Fibroblast of skin of right biceps (primary cell): ENCODE measurements around the gene EIF3D.
"Not testable (repeated sequence)": the region's sequence is repeated elsewhere in the genome, so short reads cannot be mapped to it uniquely, and the experiment has no call there.

ENCODE experiments used
- DNase-seq: peaks from one replicate; pipeline ENCODE4 v3.0.0-alpha.2; 2013

Gene EIF3D

DNA sequence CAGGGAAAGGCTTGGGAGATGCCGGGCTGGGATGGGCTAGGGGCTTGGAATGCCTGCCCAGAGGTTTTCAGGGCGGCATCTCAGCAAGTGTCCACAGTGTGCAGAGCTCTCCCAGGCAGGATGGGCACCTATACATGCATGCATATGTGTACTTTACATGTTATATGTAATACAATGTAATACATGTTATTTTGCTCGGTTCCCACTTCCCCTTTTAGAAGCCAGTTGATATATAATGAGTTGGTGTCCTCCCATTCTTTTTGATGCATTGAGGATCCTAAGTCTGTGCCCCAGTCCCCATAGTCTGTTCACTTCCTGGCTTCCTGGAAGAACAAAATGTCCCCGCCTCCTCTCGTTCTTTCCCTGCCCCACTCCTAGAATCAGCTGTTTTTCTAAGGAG lies 20.1 kb upstream of the EIF3D start:
- no peak for DNase-seq

DNA sequence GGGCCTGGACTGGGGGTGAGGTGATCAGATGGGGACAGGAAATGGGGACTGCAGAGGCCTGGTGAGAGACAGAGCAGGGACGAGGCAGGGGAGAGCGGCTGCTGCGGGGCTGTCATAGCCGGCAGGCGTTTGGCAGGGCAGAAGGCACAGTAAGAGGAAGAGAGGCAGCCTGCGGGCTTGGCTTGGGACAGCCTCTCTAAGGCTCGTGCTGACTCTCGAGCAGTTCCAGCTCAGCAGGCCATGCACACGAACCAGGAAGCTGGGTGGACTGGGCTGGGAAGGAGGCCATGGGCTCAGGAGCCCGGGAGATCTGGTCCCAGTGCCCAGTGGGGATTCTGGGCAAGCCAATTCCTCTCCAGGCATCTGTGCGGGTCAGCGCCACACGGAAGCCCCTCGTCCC lies 19.6 kb upstream of the EIF3D start:
- no peak for DNase-seq

DNA sequence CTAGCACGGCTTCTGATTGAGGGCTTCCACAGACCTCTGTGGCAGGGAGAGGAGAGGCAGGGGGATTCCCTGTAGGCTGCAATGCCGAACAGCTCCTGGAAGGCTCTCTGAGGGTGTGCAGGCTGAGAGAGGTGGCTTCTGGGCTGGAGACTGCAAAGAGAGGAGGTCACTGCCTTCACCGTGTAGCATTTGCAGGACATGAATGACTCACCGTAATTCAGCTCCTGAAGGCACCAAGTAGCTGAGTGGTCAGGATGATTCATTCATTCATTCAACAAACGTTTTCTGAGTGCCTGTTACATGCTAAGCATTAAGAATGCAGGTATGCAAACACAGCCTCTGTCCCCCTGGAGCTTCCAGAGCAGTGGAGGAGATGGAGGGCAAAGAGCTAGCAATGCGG lies 18.0 kb upstream of the EIF3D start:
- peak; percentile 85 for DNase-seq

GRCh38 chr22:36546092-36546804 lies 17.3 kb upstream of the EIF3D start:
- DNase-seq: peak; percentile 65

DNA sequence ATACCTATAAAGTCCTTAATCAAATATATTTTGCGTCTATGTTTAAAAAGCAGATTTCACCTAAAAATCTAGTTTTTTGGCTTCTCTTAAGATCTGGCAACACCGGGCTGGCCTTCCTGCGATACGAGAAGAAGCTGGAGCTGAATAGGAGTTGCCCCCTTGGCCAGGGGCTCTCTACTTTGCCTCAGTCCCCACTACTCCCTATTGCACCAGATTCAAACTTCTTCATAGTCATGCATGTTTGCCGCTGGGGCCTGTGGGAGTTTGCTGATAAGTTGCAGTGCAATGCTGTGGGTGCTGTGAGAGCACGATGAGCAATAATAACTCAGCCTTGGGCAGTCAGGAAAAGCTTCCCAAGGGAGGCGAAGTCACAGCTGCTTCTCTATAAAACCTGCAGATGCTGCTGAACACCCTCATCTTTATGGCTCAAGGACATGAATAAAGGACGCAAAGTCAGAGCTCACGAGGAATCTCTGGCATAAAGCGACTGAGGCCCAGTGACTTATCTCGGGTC lies 15.2 kb upstream of the EIF3D start:
- peak; percentile 74 for DNase-seq

GRCh38 chr22:36541831-36542411 lies 13.0 kb upstream of the EIF3D start:
- peak; percentile 98 for DNase-seq

GRCh38 chr22:36540867-36541642 lies 12.1 kb upstream of the EIF3D start:
- peak; percentile 69 for DNase-seq

DNA sequence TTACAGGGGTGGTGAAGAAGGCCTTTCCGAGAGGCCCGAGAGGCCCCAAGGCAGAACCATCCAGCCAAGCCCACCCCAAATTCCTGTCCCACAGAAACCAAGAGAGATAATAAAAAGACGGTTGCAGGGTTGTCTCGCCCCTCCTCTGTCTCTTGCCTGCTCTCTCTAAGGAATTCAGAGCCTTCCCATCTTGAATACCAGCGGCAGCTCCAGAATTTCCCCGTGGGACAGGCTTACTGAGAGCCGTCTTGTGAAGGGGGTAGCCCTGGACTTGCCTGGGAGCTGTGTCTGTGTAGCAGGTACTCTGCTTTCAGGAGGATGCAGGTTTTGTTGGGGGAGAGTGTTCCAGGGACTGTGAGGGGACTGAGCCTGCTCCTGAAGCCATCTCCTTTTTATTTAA lies 9.6 kb upstream of the EIF3D start:
- no peak for DNase-seq

DNA sequence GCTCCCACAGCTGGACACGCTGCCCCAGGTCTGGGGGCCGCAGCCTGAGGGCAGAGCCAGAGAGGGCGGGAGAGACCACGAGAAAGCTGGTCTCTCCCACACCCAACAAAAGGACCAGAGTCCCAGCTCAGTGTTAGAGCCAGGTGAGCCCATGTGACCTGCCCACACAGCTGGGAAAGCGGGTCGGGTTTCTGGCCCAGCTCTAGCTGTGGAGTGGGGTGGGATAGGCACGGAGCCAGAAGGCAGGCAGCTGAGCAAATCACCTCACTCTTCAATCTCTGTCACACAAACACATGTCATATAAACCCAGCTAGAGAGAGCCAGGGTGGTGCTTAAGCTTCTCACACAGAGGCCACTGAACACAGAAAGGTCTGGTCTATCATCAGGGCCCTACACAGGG lies 7.8 kb upstream of the EIF3D start:
- no peak for DNase-seq

GRCh38 chr22:36533320-36533719 lies 4.4 kb upstream of the EIF3D start:
- DNase-seq: not testable (repeated sequence)

- no peak for DNase-seq
These were observed 3.5 kb upstream of the EIF3D start for GRCh38 chr22:36532466-36532865.

GRCh38 chr22:36528341-36528740 lies 625 bp downstream of the EIF3D start:
- no peak for DNase-seq

DNA sequence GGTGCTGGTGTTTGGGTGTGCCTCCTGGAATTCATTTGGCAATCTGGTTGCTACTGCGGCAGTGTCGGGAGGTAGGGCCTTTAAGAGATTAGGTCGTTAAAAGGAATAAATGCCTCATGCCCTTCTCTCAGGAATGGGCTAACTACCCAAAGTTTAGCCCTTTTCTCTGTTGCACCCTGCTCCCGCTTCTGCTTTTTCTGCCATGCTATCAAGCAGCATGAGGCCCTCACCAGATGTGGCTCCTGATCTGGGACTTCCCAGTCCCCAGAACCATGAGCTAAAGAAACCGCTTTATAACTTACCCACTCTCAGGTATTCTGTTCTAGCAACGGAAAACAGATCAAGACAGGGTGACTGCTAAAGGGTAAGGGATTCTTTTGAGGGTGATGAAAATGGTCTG lies 6.3 kb downstream of the EIF3D start:
- DNase-seq: no peak

GRCh38 chr22:36520423-36520822 lies 8.5 kb downstream of the EIF3D start:
- DNase-seq: no peak

- DNase-seq: not testable (repeated sequence)
These were observed 9.1 kb downstream of the EIF3D start for GRCh38 chr22:36519906-36520305.

DNA sequence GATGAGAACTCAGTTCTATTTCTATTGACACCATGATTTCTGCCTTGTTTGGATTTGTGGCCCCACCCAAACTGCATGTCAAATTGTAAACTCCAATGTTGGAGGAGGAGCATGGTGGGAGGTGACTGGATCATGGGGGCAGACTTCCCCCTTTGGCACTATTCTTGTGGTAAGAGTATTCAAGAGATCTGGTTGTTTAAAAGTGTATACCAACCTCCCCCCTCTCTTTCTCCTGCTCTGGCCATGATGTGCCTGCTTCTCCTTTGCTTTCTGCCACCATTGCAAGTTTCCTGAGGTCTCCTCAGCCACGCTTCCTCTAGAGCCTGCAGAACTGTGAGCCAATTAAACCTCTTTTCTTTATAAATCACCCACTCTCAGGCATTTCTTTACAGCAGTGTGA lies 14.2 kb downstream of the EIF3D start:
- DNase-seq: no peak

DNA sequence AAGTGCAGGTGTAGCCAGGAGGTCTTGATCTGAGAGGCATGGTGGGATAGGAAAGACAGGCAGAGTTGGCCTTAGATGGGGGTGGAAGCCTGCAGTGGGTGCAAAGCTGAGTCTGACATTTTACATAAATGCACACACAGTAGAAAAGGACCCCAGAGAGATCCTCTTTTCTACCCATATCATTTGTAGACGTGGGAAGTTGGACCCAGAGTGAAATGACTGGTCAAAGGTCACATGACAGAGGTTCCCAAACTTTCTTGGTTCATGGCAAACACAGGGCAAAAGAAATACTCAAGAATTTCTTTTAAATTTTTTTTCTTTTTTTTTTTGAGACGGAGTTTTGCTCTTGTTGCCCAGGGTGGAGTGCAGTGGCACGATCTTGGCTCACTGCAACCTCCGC lies 16.0 kb downstream of the EIF3D start:
- no peak for DNase-seq

DNA sequence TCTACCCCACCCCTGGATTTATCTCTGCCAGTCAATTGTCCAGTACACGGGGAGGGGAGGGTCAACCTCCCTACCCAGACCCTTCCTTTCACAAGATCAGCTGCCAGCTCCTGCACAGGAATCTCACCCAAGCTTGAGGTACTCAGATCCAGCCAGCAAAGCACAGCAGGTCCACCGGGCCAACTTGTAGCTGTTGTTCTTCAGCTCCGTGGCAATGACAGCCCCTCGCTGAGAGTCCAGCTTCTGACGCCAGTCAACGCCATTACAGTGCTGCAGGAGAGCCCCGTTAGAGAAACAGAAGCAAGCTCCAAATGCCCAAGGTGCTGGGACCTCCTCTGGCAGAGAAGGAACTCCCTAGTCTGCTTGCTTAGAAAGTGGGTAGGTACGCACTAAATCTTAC lies 16.6 kb downstream of the EIF3D start:
- DNase-seq: no peak

- peak; percentile 58 for DNase-seq
These were observed 17.7 kb downstream of the EIF3D start for GRCh38 chr22:36510966-36511881.

- DNase-seq: no peak
These were observed 18.6 kb downstream of the EIF3D start for GRCh38 chr22:36510384-36510783.

- no peak for DNase-seq
These were observed 21.4 kb downstream of the EIF3D start for GRCh38 chr22:36507518-36508010.
